HG03066 (cell line): ENCODE data around the gene RPS6KA6.

Experiments used
- ATAC-seq: cut with Tn5 transposase; IDR thresholded peaks from one replicate; pipeline ENCODE4 v1.9.1; 2021; ENCODE audit warnings: low read depth; ENCODE audit not compliant: unreplicated experiment

Gene RPS6KA6

DNA sequence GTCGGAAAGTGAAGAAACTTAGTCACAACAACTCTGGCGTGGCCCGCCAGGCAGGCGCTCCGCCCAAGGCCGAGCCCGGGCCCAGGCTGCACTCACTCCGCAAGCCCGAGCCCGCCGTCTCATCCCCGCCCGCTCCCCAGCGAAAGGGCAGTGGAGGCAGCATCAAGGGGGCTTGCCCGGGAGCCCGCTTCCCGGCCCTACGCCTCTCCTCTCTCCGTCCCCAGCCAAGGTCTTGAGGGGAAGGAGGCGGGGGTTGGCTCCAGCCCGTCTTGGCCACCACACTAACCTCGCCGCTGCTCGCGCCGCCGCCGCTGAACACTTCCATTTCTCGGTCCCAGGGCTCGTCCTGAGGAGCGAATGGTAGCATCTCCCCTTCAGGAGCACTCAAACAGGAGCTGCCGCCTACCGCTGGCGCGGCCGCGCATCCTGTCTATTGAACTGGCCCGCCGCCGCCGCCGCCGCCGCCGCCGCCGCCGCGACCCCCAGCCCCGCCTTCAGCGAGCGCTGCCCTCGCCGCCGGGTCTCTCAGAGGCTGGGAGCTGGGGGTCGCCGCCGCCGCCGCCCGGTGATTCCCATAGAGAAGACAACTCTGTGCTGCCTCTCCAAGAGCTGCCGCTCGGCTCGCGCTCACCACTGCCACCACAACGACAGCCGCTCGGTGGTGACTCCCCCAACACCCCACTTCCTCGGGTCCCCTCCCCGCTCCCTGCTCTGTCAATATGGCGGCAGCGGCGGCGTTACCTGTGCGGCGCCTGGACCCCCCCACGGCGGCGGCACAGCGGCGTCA, at the start of gene RPS6KA6:
Gene RPS6KA6, minus strand, starts transcription at position 667 of the 787 bp plus-strand sequence. Its CDS starts 300 bp downstream, at position 367.
- peak; percentile 51 for ATAC-seq

DNA sequence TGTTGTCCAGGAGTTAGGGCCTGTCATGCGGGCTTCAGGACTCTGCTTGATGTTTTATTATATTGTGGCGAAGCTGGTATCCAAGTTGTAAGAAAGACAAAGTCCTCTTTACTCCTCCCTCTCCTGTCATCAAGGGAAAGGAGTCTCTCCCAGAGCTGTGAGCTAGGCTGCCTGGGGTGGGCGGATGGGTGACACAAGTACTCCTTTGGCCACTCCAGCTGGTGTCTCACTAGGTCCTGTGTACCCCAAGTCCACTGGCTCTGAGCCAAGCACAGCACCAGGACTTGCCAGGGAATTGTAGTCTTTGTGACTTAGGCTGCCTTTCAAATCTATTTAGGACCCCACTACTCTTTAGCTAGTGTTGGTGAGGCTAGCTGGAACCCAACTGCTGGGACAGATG, 36.7 kb upstream of the RPS6KA6 start:
- no peak for ATAC-seq

DNA sequence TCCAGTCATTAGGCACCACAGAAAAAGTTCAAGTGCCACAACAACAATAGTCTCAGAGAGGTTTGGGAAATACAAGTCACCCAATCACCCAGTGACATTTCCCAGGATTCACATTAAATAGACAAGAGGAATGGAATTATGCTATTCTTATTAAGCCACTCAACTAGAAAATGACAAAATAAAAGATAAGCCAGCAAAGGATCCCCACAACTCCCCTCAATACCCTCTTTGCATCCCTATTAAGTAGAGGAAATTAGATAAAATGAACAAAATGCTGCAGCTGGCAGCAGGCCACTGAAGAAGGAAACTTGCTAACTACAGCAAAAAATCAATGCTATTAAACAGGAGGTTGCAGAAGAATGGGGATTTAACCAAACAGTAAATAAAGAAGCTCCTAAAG, 35.3 kb upstream of the RPS6KA6 start:
- ATAC-seq = no peak

DNA sequence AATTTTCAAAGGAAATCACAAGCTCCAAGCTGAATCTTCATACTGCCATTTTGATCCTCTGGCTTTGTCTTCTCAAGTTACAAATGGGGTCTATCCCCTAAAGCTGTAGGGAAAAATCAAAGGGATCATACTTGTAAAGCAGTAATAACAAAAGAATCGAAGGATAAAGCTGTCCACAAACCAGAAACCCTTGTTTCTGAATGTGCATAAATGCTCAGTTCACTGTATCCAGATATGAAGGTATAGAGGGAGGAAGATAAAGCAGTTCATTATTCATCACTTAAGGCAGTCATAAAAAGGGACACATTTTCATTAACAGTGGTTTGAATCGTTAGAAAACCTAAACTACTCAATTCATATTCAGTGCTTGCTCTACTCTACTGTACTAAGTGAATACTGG, 33.2 kb upstream of the RPS6KA6 start:
- ATAC-seq = no peak

- no peak for ATAC-seq
Measured at GRCh38 chrX:84219551-84219950, 31.6 kb upstream of the RPS6KA6 start.

GRCh38 chrX:84218726-84219125, 30.7 kb upstream of the RPS6KA6 start:
- no peak for ATAC-seq

GRCh38 chrX:84216881-84217280, 28.9 kb upstream of the RPS6KA6 start:
- no peak for ATAC-seq

GRCh38 chrX:84216406-84216805, 28.4 kb upstream of the RPS6KA6 start:
- no peak for ATAC-seq

- no peak for ATAC-seq
Measured at GRCh38 chrX:84205276-84205675, 17.3 kb upstream of the RPS6KA6 start.

- no peak for ATAC-seq
Measured at GRCh38 chrX:84199688-84200087, 11.7 kb upstream of the RPS6KA6 start.

DNA sequence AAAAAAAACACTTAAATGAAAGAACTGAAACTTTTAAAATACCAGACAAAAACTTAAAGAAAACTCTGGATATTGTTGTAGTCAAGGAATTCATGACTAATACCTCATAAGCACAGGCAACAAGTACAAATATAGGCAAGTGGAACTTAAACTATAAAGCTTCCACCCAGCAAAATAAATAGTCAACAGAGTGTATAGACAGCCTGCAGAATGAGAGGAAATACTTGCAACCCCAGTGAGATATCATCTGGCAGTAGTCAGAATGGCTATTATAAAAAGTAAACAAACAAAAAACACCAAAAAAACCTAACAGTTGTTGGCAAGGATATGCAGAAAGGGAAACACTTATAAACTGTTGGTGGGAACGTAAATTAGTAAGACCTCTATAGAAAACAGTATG, 9.6 kb upstream of the RPS6KA6 start:
- ATAC-seq = no peak

DNA sequence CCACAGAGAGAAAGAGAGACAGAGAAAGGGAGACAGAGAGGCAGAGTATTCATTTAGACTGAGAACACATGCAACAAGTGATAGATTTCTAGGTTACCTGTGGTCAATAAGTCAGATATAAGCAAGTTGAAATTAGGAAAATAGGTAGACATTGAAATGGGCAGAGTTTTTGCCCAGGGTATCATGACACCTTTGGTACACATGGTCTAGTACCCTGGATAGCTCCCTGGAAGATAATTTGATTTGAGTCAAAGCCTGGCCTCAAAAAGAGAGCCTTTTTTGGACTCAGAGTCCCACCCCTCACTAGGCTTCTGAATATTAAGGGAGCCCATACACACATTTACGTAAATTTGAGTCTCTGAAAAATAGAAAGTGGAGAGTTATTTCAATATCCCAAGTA, 4.0 kb upstream of the RPS6KA6 start:
- ATAC-seq = no peak

DNA sequence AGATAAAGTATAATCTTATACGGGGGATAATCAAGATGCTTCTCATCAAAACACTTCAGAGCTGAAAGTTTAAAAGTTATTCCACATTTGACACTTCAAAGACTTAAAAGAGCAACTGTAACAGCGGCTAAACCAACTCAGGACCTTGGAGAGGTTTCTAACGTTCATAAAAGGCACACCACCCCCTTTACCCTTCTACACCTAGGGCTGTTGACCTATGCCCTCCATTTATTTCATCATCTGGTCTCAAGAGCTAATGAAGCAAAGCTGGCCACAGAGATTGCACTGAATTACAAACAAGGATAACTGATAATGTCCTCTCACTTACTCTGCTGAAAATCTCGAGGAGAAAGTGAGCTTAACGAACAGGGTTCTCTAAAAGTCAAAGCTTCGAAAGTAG, 1.1 kb upstream of the RPS6KA6 start:
- ATAC-seq = no peak

GRCh38 chrX:84188320-84188834, 378 bp upstream of the RPS6KA6 start:
- peak; percentile 50 for ATAC-seq

GRCh38 chrX:84186603-84187532, 1.1 kb downstream of the RPS6KA6 start:
- ATAC-seq = no peak

- no peak for ATAC-seq
Measured at GRCh38 chrX:84182516-84182915, 5.5 kb downstream of the RPS6KA6 start.

DNA sequence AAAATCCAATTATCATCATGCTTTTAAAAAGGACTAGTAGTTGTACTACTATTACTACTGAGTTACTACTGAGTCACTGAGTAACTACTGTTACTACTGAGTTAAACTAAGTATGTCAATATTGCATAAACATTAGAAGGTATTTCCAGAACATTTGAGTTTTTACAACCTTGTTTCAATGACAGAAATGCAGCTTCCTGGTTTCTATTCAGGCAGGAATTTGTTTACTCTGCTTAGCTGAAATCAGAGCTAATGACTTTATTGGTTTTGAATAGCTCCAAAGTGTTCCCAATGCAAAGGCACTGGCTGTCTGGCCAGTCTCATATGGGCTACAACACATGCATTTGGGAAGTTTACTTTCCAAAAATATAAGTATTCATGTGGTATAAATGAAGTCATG, 12.0 kb downstream of the RPS6KA6 start:
- ATAC-seq = no peak

- no peak for ATAC-seq
Measured at GRCh38 chrX:84175274-84175673, 12.7 kb downstream of the RPS6KA6 start.

DNA sequence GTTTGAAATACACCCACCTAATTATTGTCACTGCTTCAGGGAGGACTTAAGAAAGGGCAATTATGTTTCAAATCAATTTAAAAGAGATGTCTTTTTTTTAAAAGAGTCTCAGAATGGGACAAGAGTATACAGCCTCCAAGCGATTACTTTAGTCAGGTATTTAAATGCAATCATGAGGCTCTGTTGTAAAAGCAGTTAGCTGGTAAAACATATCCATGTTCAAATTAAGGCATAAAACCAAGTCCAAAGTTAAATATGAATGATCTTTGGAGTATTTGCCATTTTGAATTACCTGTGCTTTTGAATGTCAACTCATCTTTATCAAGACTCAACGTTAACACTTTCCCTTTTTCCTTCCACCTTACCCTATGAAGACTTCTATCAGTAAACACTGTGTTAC, 13.7 kb downstream of the RPS6KA6 start:
- no peak for ATAC-seq

- ATAC-seq = no peak
Measured at GRCh38 chrX:84170931-84171330, 17.1 kb downstream of the RPS6KA6 start.

- ATAC-seq = no peak
Measured at GRCh38 chrX:84168574-84168973, 19.4 kb downstream of the RPS6KA6 start.
